ENCODE results near the gene SERINC5. TPM values are rescaled to one million over a fixed set of nuclear protein-coding genes. Genes with fewer than 3 reads are reported as not detected.

Gene SERINC5
- total RNA-seq, 5 donors from 2014 or later (not counting 1 experiment from before 2014, with no cell fraction given) = 109 to 170 (median 112) TPM

GRCh38 chr5:80146046-80146445 is 109.8 kb downstream of the SERINC5 start:
- Mint-ChIP-seq H3K36me3 (peaks cover 75% of the 10 kb centered on the region), H3K27me3 (no peaks in the 10 kb centered on the region), H3K4me1 (peaks cover 76 to 82% (median 79%) of the 10 kb centered on the region in 3 donors), H3K9me3 (no peaks in the 10 kb centered on the region), H3K4me3 (peak overlapping the region in 2 of 3 donors; percentile 9 to 27), H3K27ac (peak overlapping the region; percentile 78 to 82)
- ATAC-seq (replicated peaks in 1 of 4) = no peak
- Histone ChIP-seq H3K36me3 (ENCODE audit: control insufficient read depth in 2 of 2, extremely low read depth in 1 of 2, insufficient read depth in 1 of 2, low read length in 1 of 2) (peaks cover 0 to 75% of the 10 kb centered on the region in 2 donors), H3K9me3 (no peaks in the 10 kb centered on the region), H3K4me1 (ENCODE audit: control insufficient read depth in 1 of 2, extremely low read depth in 1 of 2, insufficient read depth in 2 of 2, low read length in 2 of 2) (peaks cover 21 to 60% of the 10 kb centered on the region in 2 experiments), H3K27me3 (replicated peaks in 1 of 2; ENCODE audit: control insufficient read depth in 2 of 2, extremely low read depth in 1 of 2, insufficient read depth in 2 of 2, low read length in 1 of 2) (no peaks in the 10 kb centered on the region), H3K27ac (ENCODE audit: low read length) (no peak overlapping the region), H3K4me3 (ENCODE audit: control insufficient read depth in 1 of 2, extremely low read depth in 1 of 2, low read length in 1 of 2) (no peak overlapping the region)
- WGBS (ENCODE audit: insufficient coverage) = 86% methylated on average over 6 of the region's 9 CpGs
- CTCF ChIA-PET = interaction anchor here in 1 of 2 donors (0.5 kb wide), 2 partner anchors 51 to 573 kb away, joined by 3 read pairs; no protein-coding TSS in a partner anchor
- DNase-seq = no peak
- POLR2A ChIA-PET = interaction anchor here in 1 of 2 donors (0.6 to 1.1 kb wide), 2 partner anchors 10 to 32 kb away, joined by 3 read pairs; no protein-coding TSS in a partner anchor

- peaks cover 75 to 81% (median 77%) of the 10 kb centered on the region in 3 donors for H3K4me1 Mint-ChIP-seq
- no peak overlapping the region for H3K4me3 ChIP-seq (ENCODE audit: control insufficient read depth in 1 of 2, extremely low read depth in 1 of 2, low read length in 1 of 2)
- H3K27ac ChIP-seq (ENCODE audit: low read length) = no peak overlapping the region
- no peaks in the 10 kb centered on the region for H3K9me3 Mint-ChIP-seq
- H3K9me3 ChIP-seq = no peaks in the 10 kb centered on the region
- 99% methylated on average over 12 of the region's 13 CpGs for WGBS (ENCODE audit: insufficient coverage)
- ChIA-PET CTCF (interaction anchor here in 1 of 2 donors (0.6 kb wide), 2 partner anchors 162 to 164 kb away, joined by 4 to 6 read pairs; no protein-coding TSS in a partner anchor), POLR2A (no interaction called here)
- no peak for ATAC-seq (replicated peaks in 1 of 4)
- no peak for DNase-seq
- no peaks in the 10 kb centered on the region for H3K27me3 Mint-ChIP-seq
- H3K36me3 Mint-ChIP-seq = peaks cover 65% of the 10 kb centered on the region
- H3K27me3 ChIP-seq (replicated peaks in 1 of 2; ENCODE audit: control insufficient read depth in 2 of 2, extremely low read depth in 1 of 2, insufficient read depth in 2 of 2, low read length in 1 of 2) = no peaks in the 10 kb centered on the region
- H3K27ac Mint-ChIP-seq = peak overlapping the region; percentile 94 to 96
- peaks cover 31 to 53% of the 10 kb centered on the region in 2 experiments for H3K4me1 ChIP-seq (ENCODE audit: control insufficient read depth in 1 of 2, extremely low read depth in 1 of 2, insufficient read depth in 2 of 2, low read length in 2 of 2)
- peaks cover 0 to 56% of the 10 kb centered on the region in 2 donors for H3K36me3 ChIP-seq (ENCODE audit: control insufficient read depth in 2 of 2, extremely low read depth in 1 of 2, insufficient read depth in 1 of 2, low read length in 1 of 2)
- H3K4me3 Mint-ChIP-seq = no peak overlapping the region
These were observed 112.4 kb downstream of the SERINC5 start for GRCh38 chr5:80143491-80143890.

- Mint-ChIP-seq H3K4me3 (peak overlapping the region in 1 of 3 donors; percentile 43), H3K27me3 (no peaks in the 10 kb centered on the region), H3K9me3 (no peaks in the 10 kb centered on the region), H3K27ac (peak overlapping the region; percentile 94 to 96), H3K4me1 (peaks cover 77 to 86% (median 79%) of the 10 kb centered on the region in 3 donors), H3K36me3 (peaks cover 67% of the 10 kb centered on the region)
- POLR2A ChIA-PET = no interaction called here
- no peak overlapping the region for H3K4me3 ChIP-seq (ENCODE audit: control insufficient read depth in 1 of 2, extremely low read depth in 1 of 2, low read length in 1 of 2)
- no peak for DNase-seq
- no CpG with 5 or more reads among the region's 6 CpGs for WGBS (ENCODE audit: insufficient coverage)
- CTCF ChIA-PET = interaction anchor here in 1 of 2 donors (0.6 kb wide), 1 partner anchor 165 kb away, joined by 4 read pairs; no protein-coding TSS in a partner anchor
- ATAC-seq (replicated peaks in 1 of 4) = no peak
- H3K9me3 ChIP-seq = no peaks in the 10 kb centered on the region
- peaks cover 32 to 57% of the 10 kb centered on the region in 2 experiments for H3K4me1 ChIP-seq (ENCODE audit: control insufficient read depth in 1 of 2, extremely low read depth in 1 of 2, insufficient read depth in 2 of 2, low read length in 2 of 2)
- peak overlapping the region; percentile 48 for H3K27ac ChIP-seq (ENCODE audit: low read length)
- no peaks in the 10 kb centered on the region for H3K27me3 ChIP-seq (replicated peaks in 1 of 2; ENCODE audit: control insufficient read depth in 2 of 2, extremely low read depth in 1 of 2, insufficient read depth in 2 of 2, low read length in 1 of 2)
- peaks cover 0 to 54% of the 10 kb centered on the region in 2 donors for H3K36me3 ChIP-seq (ENCODE audit: control insufficient read depth in 2 of 2, extremely low read depth in 1 of 2, insufficient read depth in 1 of 2, low read length in 1 of 2)
These were observed 112.9 kb downstream of the SERINC5 start for GRCh38 chr5:80142996-80143395.

- H3K27me3 Mint-ChIP-seq = no peaks in the 10 kb centered on the region
- no peaks in the 10 kb centered on the region for H3K27me3 ChIP-seq (replicated peaks in 1 of 2; ENCODE audit: control insufficient read depth in 2 of 2, extremely low read depth in 1 of 2, insufficient read depth in 2 of 2, low read length in 1 of 2)
- ChIA-PET POLR2A (interaction anchor here in 1 of 2 donors (0.5 kb wide), 1 partner anchor 110 kb away, joined by 5 read pairs; no protein-coding TSS in a partner anchor), CTCF (interaction anchor here in 1 of 2 donors (0.5 kb wide), 1 partner anchor 166 kb away, joined by 3 read pairs; no protein-coding TSS in a partner anchor)
- H3K4me3 Mint-ChIP-seq = peak overlapping the region in 1 of 3 donors; percentile 43
- DNase-seq (no peak), ATAC-seq (replicated peaks in 1 of 4) (no peak)
- no peaks in the 10 kb centered on the region for H3K9me3 Mint-ChIP-seq
- peak overlapping the region; percentile 94 to 96 for H3K27ac Mint-ChIP-seq
- H3K36me3 Mint-ChIP-seq = peaks cover 58% of the 10 kb centered on the region
- H3K36me3 ChIP-seq (ENCODE audit: control insufficient read depth in 2 of 2, extremely low read depth in 1 of 2, insufficient read depth in 1 of 2, low read length in 1 of 2) = peaks cover 0 to 41% of the 10 kb centered on the region in 2 donors
- no peak overlapping the region for H3K4me3 ChIP-seq (ENCODE audit: control insufficient read depth in 1 of 2, extremely low read depth in 1 of 2, low read length in 1 of 2)
- peaks cover 32 to 60% of the 10 kb centered on the region in 2 experiments for H3K4me1 ChIP-seq (ENCODE audit: control insufficient read depth in 1 of 2, extremely low read depth in 1 of 2, insufficient read depth in 2 of 2, low read length in 2 of 2)
- H3K9me3 ChIP-seq = no peaks in the 10 kb centered on the region
- WGBS (ENCODE audit: insufficient coverage) = 100% methylated on average over 3 of the region's 3 CpGs
- H3K27ac ChIP-seq (ENCODE audit: low read length) = peak overlapping the region; percentile 48
- H3K4me1 Mint-ChIP-seq = peaks cover 78 to 86% (median 82%) of the 10 kb centered on the region in 3 donors
These were observed 114.2 kb downstream of the SERINC5 start for GRCh38 chr5:80141681-80142080.

GRCh38 chr5:80141147-80141671 is 114.6 kb downstream of the SERINC5 start:
- H3K9me3 Mint-ChIP-seq = no peaks in the 10 kb centered on the region
- Histone ChIP-seq H3K4me1 (ENCODE audit: control insufficient read depth in 1 of 2, extremely low read depth in 1 of 2, insufficient read depth in 2 of 2, low read length in 2 of 2) (peaks cover 32 to 61% of the 10 kb centered on the region in 2 experiments), H3K4me3 (ENCODE audit: control insufficient read depth in 1 of 2, extremely low read depth in 1 of 2, low read length in 1 of 2) (no peak overlapping the region), H3K27ac (ENCODE audit: low read length) (peak overlapping the region; percentile 48), H3K27me3 (replicated peaks in 1 of 2; ENCODE audit: control insufficient read depth in 2 of 2, extremely low read depth in 1 of 2, insufficient read depth in 2 of 2, low read length in 1 of 2) (no peaks in the 10 kb centered on the region), H3K36me3 (ENCODE audit: control insufficient read depth in 2 of 2, extremely low read depth in 1 of 2, insufficient read depth in 1 of 2, low read length in 1 of 2) (peaks cover 0 to 38% of the 10 kb centered on the region in 2 donors), H3K9me3 (no peaks in the 10 kb centered on the region)
- peaks cover 81 to 88% (median 82%) of the 10 kb centered on the region in 3 donors for H3K4me1 Mint-ChIP-seq
- no peaks in the 10 kb centered on the region for H3K27me3 Mint-ChIP-seq
- ChIA-PET POLR2A (interaction anchor here in 1 of 2 donors (0.5 kb wide), 2 partner anchors 111 to 115 kb away, joined by 4 to 5 read pairs; partner anchors contain the start of gene SERINC5), CTCF (interaction anchor here (0.5 to 0.9 kb wide), 2 partner anchors 39 to 166 kb away, joined by 3 to 4 read pairs; no protein-coding TSS in a partner anchor)
- DNase-seq (no peak), ATAC-seq (replicated peaks in 1 of 4) (no peak)
- WGBS (ENCODE audit: insufficient coverage) = 84% methylated on average over 13 of the region's 13 CpGs
- H3K27ac Mint-ChIP-seq = peak overlapping the region; percentile 94 to 96
- H3K4me3 Mint-ChIP-seq = peak overlapping the region; percentile 4 to 43 (median 32)
- H3K36me3 Mint-ChIP-seq = peaks cover 56% of the 10 kb centered on the region

- POLR2A ChIA-PET = interaction anchor here (0.5 to 0.8 kb wide), 4 partner anchors 13 to 115 kb away, joined by 3 to 5 read pairs (median 4); partner anchors contain the start of gene SERINC5 (in 1 of the 2)
- peak in 1 of 35 experiments; percentile 48 for DNase-seq
- Histone ChIP-seq H3K4me1 (ENCODE audit: control insufficient read depth in 1 of 2, extremely low read depth in 1 of 2, insufficient read depth in 2 of 2, low read length in 2 of 2) (peaks cover 36 to 66% of the 10 kb centered on the region in 2 experiments), H3K27me3 (replicated peaks in 1 of 2; ENCODE audit: control insufficient read depth in 2 of 2, extremely low read depth in 1 of 2, insufficient read depth in 2 of 2, low read length in 1 of 2) (no peaks in the 10 kb centered on the region), H3K9me3 (no peaks in the 10 kb centered on the region), H3K36me3 (ENCODE audit: control insufficient read depth in 2 of 2, extremely low read depth in 1 of 2, insufficient read depth in 1 of 2, low read length in 1 of 2) (peaks cover 0 to 34% of the 10 kb centered on the region in 2 donors), H3K4me3 (ENCODE audit: control insufficient read depth in 1 of 2, extremely low read depth in 1 of 2, low read length in 1 of 2) (no peak overlapping the region), H3K27ac (ENCODE audit: low read length) (peak overlapping the region; percentile 61)
- peak overlapping the region; percentile 94 to 96 for H3K27ac Mint-ChIP-seq
- H3K36me3 Mint-ChIP-seq = peaks cover 49% of the 10 kb centered on the region
- H3K9me3 Mint-ChIP-seq = no peaks in the 10 kb centered on the region
- no peaks in the 10 kb centered on the region for H3K27me3 Mint-ChIP-seq
- H3K4me1 Mint-ChIP-seq = peaks cover 85 to 91% (median 87%) of the 10 kb centered on the region in 3 donors
- CTCF ChIA-PET = interaction anchor here (0.6 to 1.2 kb wide), 8 partner anchors 12 to 216 kb away, joined by 3 to 7 read pairs (median 4); no protein-coding TSS in a partner anchor
- H3K4me3 Mint-ChIP-seq = peak overlapping the region in 2 of 3 donors; percentile 34 to 43
- WGBS (ENCODE audit: insufficient coverage) = no CpG with 5 or more reads among the region's 3 CpGs
- ATAC-seq (replicated peaks in 1 of 4) = no peak
These were observed 115.4 kb downstream of the SERINC5 start for GRCh38 chr5:80140496-80140895.

Data from T-cell (primary cell).